ENCODE data around the gene GSKIP.
"Not testable (repeated sequence)": the region's sequence is repeated elsewhere in the genome, so short reads cannot be mapped to it uniquely, and the experiment has no call there.

DNA sequence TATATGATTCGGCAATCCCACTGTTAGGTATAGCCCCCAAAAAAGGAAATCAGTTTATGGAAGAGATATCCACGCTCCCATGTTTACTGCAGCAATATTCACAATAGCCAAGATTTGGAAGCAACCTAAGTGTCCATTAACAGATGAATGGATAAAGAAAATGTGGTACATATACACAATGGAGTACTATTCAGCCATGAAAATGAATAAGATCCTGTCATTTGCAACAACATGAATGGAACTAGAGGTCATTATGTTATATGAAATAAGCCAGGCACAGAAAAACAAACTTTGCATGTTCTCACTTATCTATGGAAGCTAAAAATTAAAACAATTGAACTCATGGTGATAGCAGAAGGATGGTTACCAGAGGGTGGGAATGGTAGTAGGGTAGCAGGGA lies 15.4 kb upstream of the GSKIP start:
- TF ChIP-seq, protein P1, sequence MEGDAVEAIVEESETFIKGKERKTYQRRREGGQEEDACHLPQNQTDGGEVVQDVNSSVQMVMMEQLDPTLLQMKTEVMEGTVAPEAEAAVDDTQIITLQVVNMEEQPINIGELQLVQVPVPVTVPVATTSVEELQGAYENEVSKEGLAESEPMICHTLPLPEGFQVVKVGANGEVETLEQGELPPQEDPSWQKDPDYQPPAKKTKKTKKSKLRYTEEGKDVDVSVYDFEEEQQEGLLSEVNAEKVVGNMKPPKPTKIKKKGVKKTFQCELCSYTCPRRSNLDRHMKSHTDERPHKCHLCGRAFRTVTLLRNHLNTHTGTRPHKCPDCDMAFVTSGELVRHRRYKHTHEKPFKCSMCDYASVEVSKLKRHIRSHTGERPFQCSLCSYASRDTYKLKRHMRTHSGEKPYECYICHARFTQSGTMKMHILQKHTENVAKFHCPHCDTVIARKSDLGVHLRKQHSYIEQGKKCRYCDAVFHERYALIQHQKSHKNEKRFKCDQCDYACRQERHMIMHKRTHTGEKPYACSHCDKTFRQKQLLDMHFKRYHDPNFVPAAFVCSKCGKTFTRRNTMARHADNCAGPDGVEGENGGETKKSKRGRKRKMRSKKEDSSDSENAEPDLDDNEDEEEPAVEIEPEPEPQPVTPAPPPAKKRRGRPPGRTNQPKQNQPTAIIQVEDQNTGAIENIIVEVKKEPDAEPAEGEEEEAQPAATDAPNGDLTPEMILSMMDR (IDR thresholded peaks at IDR 0.05 in 4 of 5, conservative IDR thresholded peaks at IDR 0.05 in 1 of 5): not testable (repeated sequence)
- TF ChIP-seq POLR2A (IDR thresholded peaks at IDR 0.05): not testable (repeated sequence)

Data from gastrocnemius medialis (tissue), 4 donors.